GM21390 (cell line): ENCODE results near the gene LYAR.
"Not testable (repeated sequence)": the region's sequence is repeated elsewhere in the genome, so short reads cannot be mapped to it uniquely, and the experiment has no call there.

Source experiments
- ATAC-seq: cut with Tn5 transposase; IDR thresholded peaks from one replicate; pipeline ENCODE4 v1.9.1; 2021; ENCODE audit not compliant: unreplicated experiment

The LYAR gene

GRCh38 chr4:4269331-4269731 lies 20.6 kb downstream of the LYAR start:
- ATAC-seq: no peak

GRCh38 chr4:4268776-4269175 lies 21.2 kb downstream of the LYAR start:
- no peak for ATAC-seq

- ATAC-seq: no peak
Observed at GRCh38 chr4:4267981-4268380, 22.0 kb downstream of the LYAR start.

GRCh38 chr4:4260185-4260751 lies 29.7 kb downstream of the LYAR start:
- ATAC-seq: no peak

GRCh38 chr4:4259484-4260100 lies 30.4 kb downstream of the LYAR start:
- no peak for ATAC-seq

GRCh38 chr4:4257705-4258104 lies 32.2 kb downstream of the LYAR start:
- ATAC-seq: not testable (repeated sequence)

- ATAC-seq: no peak
Observed at GRCh38 chr4:4256799-4257198, 33.2 kb downstream of the LYAR start.

GRCh38 chr4:4254666-4255065 lies 35.3 kb downstream of the LYAR start:
- no peak for ATAC-seq

- ATAC-seq: no peak
Observed at GRCh38 chr4:4254199-4254598, 35.8 kb downstream of the LYAR start.

GRCh38 chr4:4249866-4250265 lies 40.1 kb downstream of the LYAR start:
- ATAC-seq: no peak

GRCh38 chr4:4249342-4249741 lies 40.6 kb downstream of the LYAR start:
- not testable (repeated sequence) for ATAC-seq

GRCh38 chr4:4248885-4249203 lies 41.1 kb downstream of the LYAR start:
- ATAC-seq: no peak

GRCh38 chr4:4248029-4248884 lies 41.7 kb downstream of the LYAR start, which contains the start of gene TMEM128:
Gene TMEM128, minus strand, starts transcription at chr4:4248223. Its CDS starts 21 bp downstream, at chr4:4248202.
- peak; percentile 98 for ATAC-seq

GRCh38 chr4:4247696-4248028 lies 42.3 kb downstream of the LYAR start:
- ATAC-seq: peak; percentile 37

GRCh38 chr4:4245172-4245571 lies 44.8 kb downstream of the LYAR start:
- no peak for ATAC-seq

GRCh38 chr4:4239551-4239950 lies 50.4 kb downstream of the LYAR start:
- not testable (repeated sequence) for ATAC-seq

GRCh38 chr4:4233610-4234009 lies 56.3 kb downstream of the LYAR start:
- ATAC-seq: no peak

GRCh38 chr4:4228356-4228668 lies 61.6 kb downstream of the LYAR start:
- ATAC-seq: no peak

GRCh38 chr4:4227510-4228355 lies 62.2 kb downstream of the LYAR start:
- no peak for ATAC-seq

- no peak for ATAC-seq
Observed at GRCh38 chr4:4226606-4227438, 63.1 kb downstream of the LYAR start, which contains the start of gene OTOP1. Gene OTOP1, minus strand, starts transcription at chr4:4226929. Its CDS starts 65 bp downstream, at chr4:4226864.
